UCSD-AML1 (cell line): ENCODE results near the gene RNF43.

Experiments
- DNase-seq: peaks from one replicate; lab custom pipeline; 2025; ENCODE audit not compliant: unreplicated experiment; lab: John Stamatoyannopoulos, UW

Gene RNF43

GRCh38 chr17:58417300-58418092 lies at the start of gene RNF43:
Gene RNF43 (minus strand): TSS chr17:58417534. CDS start chr17:58415577, 1,957 bp downstream.
- DNase-seq = peak; percentile 54

GRCh38 chr17:58455491-58455890 lies 38.2 kb upstream of the RNF43 start:
- DNase-seq = no peak

- DNase-seq = no peak
Measured at GRCh38 chr17:58452738-58453137, 35.4 kb upstream of the RNF43 start.

GRCh38 chr17:58447039-58447975 lies 30.0 kb upstream of the RNF43 start:
- peak; percentile 80 for DNase-seq

GRCh38 chr17:58446086-58446485 lies 28.8 kb upstream of the RNF43 start:
- DNase-seq = no peak

- DNase-seq = no peak
Measured at GRCh38 chr17:58436805-58437239, 19.5 kb upstream of the RNF43 start.

- DNase-seq = no peak
Measured at GRCh38 chr17:58436245-58436644, 18.9 kb upstream of the RNF43 start.

DNA sequence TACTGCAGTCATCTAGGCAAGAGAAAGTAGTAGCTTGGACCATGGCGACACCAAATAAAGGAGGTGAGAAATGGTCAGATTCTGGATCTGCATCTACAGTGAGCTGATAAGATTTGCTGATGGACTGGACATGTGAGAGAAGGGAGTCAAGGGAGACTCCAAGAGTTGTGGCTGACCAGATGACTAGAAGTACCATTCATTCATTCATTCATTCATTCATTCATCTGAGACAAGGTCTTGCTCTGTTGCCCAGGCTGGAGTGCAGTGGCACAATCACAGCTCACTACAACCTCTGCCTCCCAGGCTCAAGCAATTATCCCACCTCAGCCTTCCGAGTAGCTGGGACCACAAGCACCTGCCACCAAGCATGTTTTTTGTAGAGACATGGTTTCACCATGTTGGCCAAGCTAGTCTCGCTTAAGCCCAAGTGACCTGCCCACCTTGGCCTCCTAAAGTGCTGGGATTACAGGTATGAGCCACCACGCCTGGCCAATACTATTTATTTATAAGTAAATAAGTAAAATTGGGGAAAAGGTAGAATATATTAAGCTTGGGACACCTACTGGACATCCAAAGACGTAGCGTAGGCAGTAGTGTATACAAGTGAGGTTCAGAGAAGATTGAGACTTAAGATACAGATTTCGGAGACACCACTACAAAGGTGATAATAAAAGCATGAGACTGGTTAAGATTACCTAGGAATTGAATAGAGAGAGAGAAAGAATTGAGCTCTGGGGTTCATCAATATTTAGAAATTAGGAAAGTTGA lies 15.7 kb upstream of the RNF43 start:
- DNase-seq = no peak

- DNase-seq = no peak
Measured at GRCh38 chr17:58427807-58428206, 10.5 kb upstream of the RNF43 start.

- DNase-seq = no peak
Measured at GRCh38 chr17:58421711-58422110, 4.4 kb upstream of the RNF43 start.

GRCh38 chr17:58420827-58421226 lies 3.5 kb upstream of the RNF43 start:
- no peak for DNase-seq

- DNase-seq = no peak
Measured at GRCh38 chr17:58416937-58417299, 416 bp downstream of the RNF43 start.

- no peak for DNase-seq
Measured at GRCh38 chr17:58416396-58416795, 938 bp downstream of the RNF43 start.

DNA sequence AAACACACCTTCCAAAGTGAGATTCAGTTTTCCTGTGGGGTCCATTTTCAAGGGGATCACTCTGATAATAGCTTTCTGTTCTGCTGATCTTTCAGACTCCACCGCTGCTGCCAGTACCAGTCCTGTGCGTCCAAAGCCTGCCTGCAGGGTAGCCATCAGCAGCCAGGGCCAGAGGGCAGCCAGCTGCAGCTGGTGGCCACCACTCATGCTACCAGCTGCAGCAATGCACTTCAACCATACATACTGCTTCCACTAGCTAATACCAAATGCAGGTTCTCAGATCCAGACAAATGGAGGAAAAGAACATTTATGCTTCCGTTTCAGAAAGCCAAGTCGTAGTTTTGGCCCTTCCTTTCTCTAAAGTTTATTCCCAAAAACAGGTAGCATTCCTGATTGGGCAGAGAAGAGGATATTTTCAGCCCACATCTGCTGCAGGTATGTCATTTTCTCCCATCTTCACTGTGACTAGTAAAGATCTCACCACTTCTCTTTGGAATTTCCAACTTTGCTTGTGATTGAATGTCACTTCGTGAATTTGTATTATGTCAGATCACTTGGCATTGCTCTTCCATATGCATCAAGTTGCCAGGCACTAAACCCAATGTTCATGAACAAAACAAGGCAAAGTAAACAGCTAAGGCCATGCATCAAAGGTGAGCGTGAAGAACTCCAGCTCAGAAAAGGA lies 1.8 kb downstream of the RNF43 start:
- no peak for DNase-seq

DNA sequence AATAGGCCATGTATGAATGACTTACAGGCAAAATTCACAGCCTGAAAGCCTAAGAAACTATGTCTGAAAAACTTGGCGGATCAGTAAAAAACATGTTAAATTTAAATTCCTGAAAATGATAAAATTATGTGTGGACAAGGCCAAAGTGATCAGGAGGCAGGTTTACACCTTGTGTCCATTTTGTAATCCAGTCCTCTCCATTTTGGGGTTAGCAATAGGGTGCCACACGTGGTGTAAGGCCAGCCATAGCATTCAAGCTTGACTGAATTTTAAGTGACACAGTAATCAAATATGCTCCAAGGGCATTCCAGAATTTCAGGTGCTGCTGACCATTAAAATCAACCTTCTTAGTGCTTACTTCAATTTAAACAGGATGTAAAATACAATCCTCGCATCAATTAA lies 2.7 kb downstream of the RNF43 start:
- DNase-seq = no peak

DNA sequence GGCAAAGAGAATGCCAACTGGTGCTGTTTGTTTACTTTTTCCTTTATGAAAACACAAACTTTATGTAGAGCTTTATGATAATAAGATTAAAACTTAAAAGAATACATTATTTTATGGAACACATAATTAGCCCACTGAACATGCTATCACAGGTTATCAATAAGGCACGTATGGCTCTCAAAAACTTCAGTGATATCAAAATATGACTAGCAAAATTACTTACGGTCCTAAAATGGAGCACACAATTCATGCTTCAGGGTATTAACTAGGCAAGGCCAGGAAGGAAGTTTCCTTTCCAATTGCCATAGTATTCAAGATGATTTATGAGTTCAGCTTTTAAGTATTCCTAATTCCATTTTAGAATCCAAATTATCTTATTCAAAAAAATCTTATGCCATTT lies 3.6 kb downstream of the RNF43 start:
- no peak for DNase-seq

DNA sequence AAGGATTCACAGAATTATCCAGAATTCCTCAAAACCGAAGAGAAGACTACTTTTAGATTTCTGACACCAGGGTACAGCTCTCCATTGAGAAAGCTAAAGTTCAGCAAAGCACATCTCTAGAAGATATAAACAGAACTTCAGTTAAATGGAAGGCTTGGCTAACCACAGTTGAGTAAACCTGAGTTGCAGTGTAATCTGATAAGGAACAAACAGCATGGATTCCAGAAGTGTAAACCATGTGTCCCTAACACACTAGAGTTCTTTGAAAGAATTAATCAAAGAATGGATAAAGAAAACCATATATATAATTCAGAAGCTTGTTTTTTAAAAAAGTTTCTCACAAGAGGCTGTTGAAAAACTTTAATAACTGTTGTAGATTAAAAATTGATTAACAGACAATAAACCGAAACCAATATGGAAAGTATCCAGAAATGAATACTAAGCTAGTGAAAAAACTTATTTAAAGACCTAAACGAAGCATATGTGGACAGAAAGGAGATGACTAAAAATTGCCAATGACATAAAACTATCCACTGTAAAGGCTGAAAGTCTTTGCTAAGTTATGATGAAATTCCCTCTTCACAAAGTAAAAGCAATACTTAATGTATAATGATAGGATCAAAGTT lies 4.3 kb downstream of the RNF43 start:
- DNase-seq = no peak

GRCh38 chr17:58412064-58412703 lies 5.2 kb downstream of the RNF43 start:
- no peak for DNase-seq

DNA sequence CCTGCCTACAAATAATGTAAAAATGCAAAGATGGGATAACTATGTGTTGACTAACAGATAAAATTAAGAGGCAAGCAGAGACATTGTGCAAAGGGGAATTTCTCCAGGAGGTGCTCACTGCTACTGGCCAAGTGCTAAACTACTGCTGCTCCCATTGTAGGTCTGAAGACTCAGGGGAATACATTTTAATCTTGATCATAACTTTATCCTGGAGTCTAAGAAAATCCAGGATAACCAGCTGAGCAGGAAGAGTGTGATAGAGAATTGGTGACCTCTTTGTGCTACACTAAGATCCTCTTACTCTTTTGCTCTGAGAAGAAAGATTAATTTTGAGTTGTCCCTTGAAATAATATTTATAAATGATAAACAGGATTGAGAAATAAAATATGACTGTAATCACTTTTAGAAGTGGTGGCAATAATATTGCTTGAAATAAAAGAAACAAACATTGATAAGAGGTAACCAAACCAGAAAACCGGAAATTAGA lies 5.9 kb downstream of the RNF43 start:
- DNase-seq = no peak
